Caco-2 (cell line): ENCODE measurements around the gene TMEM131. TPM values are rescaled to one million over a fixed set of nuclear protein-coding genes. Genes with fewer than 3 reads are reported as not detected.
A peak's percentile ranks its signal among the peaks of the same experiment; 100 is the strongest.
"Not testable (repeated sequence)": the region's sequence is repeated elsewhere in the genome, so short reads cannot be mapped to it uniquely, and the experiment has no call there.

ENCODE experiments used
- Bru-seq: library from RNA; stranded (reverse); fragments of 400-500 nt; gene quantifications from one replicate; lab custom pipeline; 2021; lab: Mats Ljungman, UMichigan
- BruChase-seq, 2 experiments: library from RNA; stranded (reverse); fragments of 400-500 nt; gene quantifications; one replicate each; lab custom pipeline; 2021; lab: Mats Ljungman, UMichigan
- BruUV-seq: library from RNA; stranded (reverse); fragments of 400-500 nt; replicated peaks from 2 replicates; lab custom pipeline; 2021; lab: Mats Ljungman, UMichigan
- CTCF ChIA-PET: fragments of 300-600 bp; sonication (Branson Sonifier 250); formaldehyde crosslinking; loops from one replicate; lab custom pipeline; 2022; ENCODE audit warnings: antibody characterized with exemption; lab: Charles Lee
- POLR2A ChIA-PET: fragments of 300-600 bp; sonication (Branson Sonifier 250); formaldehyde crosslinking; loops from one replicate; lab custom pipeline; 2022; ENCODE audit warnings: antibody characterized with exemption; lab: Charles Lee
- DNase-seq, 2 experiments: peaks; one replicate each; pipeline versions ENCODE4 v3.0.0 to v3.0.0-alpha.2; 2020 to 2022
- H3K27me3 ChIP-seq: replicated peaks from 2 replicates; pipeline ENCODE4 v1.6.0; 2011; ENCODE audit warnings: low read length; ENCODE audit not compliant: control insufficient read depth, insufficient read depth
- H3K36me3 ChIP-seq: 2 replicates; pipeline ENCODE4 v1.5.1; 2011; ENCODE audit warnings: low read length; ENCODE audit not compliant: control insufficient read depth, insufficient read depth
- H3K4me1 ChIP-seq: fragments of 250-450 bp; sonication (Bioruptor Pico); 2 replicates; pipeline ENCODE4 v1.5.1; 2020; ENCODE audit warnings: mild to moderate bottlenecking
- H3K4me3 ChIP-seq: 2 replicates; pipeline ENCODE4 v1.5.1; 2011; ENCODE audit warnings: low read depth, mild to moderate bottlenecking, control low read depth, low read length
- H3K9me3 ChIP-seq: fragments of 250-450 bp; sonication (Bioruptor Pico); 2 replicates; pipeline ENCODE4 v1.5.1; 2020; ENCODE audit warnings: mild to moderate bottlenecking, moderate library complexity
- H3K27ac Mint-ChIP-seq: one replicate; pipeline ENCODE4 v1.8.0; 2022; ENCODE audit warnings: mixed read lengths; ENCODE audit not compliant: unreplicated experiment
- H3K27me3 Mint-ChIP-seq: one replicate; pipeline ENCODE4 v1.8.0; 2022; ENCODE audit warnings: mixed read lengths; ENCODE audit not compliant: insufficient read depth, unreplicated experiment
- H3K36me3 Mint-ChIP-seq: one replicate; pipeline ENCODE4 v1.8.0; 2022; ENCODE audit warnings: mild to moderate bottlenecking, mixed read lengths; ENCODE audit not compliant: insufficient read depth, unreplicated experiment
- H3K4me1 Mint-ChIP-seq: one replicate; pipeline ENCODE4 v1.8.0; 2022; ENCODE audit warnings: low read depth, mixed read lengths; ENCODE audit not compliant: unreplicated experiment
- H3K4me3 Mint-ChIP-seq: one replicate; pipeline ENCODE4 v1.8.0; 2022; ENCODE audit warnings: mild to moderate bottlenecking, moderate library complexity, mixed read lengths; ENCODE audit not compliant: unreplicated experiment
- H3K9me3 Mint-ChIP-seq: one replicate; pipeline ENCODE4 v1.8.0; 2022; ENCODE audit warnings: mixed read lengths; ENCODE audit not compliant: unreplicated experiment
- intact Hi-C: fragments of 100-400 bp; cut with micrococcal nuclease; formaldehyde crosslinking; loops from one replicate; pipeline ENCODE4 v1.10.0; 2022; ENCODE audit not compliant: unreplicated experiment
- long read RNA-seq: library from polyadenylated mRNA; stranded (forward); transcript quantifications from one replicate; pipeline ENCODE4 v2.0.0, GENCODE V29; 2022
- total RNA-seq: library from RNA; stranded (reverse); gene quantifications from 2 replicates; pipeline ENCODE4 v1.2.3, GENCODE V29; 2022
- TF ChIP-seq, protein P1 (sequence below), 2 experiments: fragments of 200-600 bp in 1 of 2; IDR thresholded peaks; 1 replicate in 1 of 2; 2 replicates in 1 of 2; pipeline versions ENCODE4 v1.5.1 to v1.8.0; 2011 to 2022; ENCODE audit warnings: antibody characterized with exemption in 1 of 2, control low read depth in 1 of 2, inconsistent platforms in 1 of 2, low read depth in 1 of 2, low read length in 1 of 2, mild to moderate bottlenecking in 1 of 2, moderate library complexity in 1 of 2; ENCODE audit not compliant: insufficient read depth in 1 of 2, severe bottlenecking in 1 of 2, unreplicated experiment in 1 of 2

Gene TMEM131, protein sequence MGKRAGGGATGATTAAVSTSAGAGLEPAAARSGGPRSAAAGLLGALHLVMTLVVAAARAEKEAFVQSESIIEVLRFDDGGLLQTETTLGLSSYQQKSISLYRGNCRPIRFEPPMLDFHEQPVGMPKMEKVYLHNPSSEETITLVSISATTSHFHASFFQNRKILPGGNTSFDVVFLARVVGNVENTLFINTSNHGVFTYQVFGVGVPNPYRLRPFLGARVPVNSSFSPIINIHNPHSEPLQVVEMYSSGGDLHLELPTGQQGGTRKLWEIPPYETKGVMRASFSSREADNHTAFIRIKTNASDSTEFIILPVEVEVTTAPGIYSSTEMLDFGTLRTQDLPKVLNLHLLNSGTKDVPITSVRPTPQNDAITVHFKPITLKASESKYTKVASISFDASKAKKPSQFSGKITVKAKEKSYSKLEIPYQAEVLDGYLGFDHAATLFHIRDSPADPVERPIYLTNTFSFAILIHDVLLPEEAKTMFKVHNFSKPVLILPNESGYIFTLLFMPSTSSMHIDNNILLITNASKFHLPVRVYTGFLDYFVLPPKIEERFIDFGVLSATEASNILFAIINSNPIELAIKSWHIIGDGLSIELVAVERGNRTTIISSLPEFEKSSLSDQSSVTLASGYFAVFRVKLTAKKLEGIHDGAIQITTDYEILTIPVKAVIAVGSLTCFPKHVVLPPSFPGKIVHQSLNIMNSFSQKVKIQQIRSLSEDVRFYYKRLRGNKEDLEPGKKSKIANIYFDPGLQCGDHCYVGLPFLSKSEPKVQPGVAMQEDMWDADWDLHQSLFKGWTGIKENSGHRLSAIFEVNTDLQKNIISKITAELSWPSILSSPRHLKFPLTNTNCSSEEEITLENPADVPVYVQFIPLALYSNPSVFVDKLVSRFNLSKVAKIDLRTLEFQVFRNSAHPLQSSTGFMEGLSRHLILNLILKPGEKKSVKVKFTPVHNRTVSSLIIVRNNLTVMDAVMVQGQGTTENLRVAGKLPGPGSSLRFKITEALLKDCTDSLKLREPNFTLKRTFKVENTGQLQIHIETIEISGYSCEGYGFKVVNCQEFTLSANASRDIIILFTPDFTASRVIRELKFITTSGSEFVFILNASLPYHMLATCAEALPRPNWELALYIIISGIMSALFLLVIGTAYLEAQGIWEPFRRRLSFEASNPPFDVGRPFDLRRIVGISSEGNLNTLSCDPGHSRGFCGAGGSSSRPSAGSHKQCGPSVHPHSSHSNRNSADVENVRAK (N-terminal part only)
- 35.8 and 36.3 TPM in 2 replicates for total RNA-seq
- Bru-seq, nascent RNA = percentile 83 among the genes with signal in this experiment
- percentile 75 among the genes with signal in this experiment for BruChase-seq, experiment 1, labeled RNA remaining after a 2-hour chase
- percentile 71 among the genes with signal in this experiment for BruChase-seq, experiment 2, labeled RNA remaining after a 6-hour chase
- long read RNA-seq, full-length matches to known transcripts = 3 of 16 reads
- long read RNA-seq, partial matches to known transcripts = 8 of 16 reads
- long read RNA-seq, other reads (novel, unspliced or antisense) = 5 of 16 reads

DNA sequence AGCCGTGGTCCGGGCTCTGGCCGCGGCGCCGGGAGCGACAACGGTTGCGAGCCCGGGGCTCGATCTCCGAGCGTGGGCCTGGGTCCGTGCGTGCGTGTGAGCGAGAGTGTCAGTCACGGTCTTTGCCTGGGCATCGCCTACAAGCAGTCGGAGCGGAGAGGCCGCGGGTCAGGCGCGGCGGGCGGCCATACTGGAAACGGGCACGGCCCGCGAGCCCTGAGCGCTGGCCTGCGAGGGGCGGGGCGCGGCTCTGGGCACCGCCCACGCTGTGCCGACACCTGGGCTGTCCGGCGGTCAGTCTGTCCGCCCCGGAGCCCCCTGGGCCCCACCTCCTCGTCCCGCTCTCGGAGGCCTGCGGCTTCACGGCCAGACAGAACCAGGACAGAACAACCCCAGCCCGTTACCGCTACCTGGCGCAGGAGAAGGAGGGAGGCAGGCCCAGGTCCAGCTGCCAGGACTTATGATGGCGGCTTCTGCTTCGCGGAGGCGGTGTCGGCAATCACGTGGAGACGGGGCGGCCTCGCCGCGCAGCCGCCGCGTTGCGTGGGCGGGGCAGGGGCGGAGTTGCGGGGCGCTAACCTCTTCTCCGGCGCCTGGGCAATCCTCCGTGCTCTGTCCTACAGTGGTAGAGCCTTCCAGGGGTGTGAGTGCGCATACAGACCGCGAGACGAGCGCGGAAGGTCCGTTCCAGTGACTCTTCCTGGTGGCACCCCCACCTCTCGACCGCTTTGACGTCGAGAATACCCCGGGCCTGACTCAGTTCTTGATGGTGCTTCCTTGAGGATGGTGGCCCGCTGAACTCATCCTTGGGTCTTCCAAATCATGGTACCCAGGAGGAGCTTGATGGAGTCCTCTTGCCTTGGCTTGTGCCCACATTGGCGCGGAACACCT is at the start of gene TMEM131:
Gene TMEM131 (minus strand): TSS at position 215 of the 891 bp plus-strand sequence. CDS start 286 bp downstream, outside the sequence.
- intact Hi-C loops = loop anchor here (2.0 to 10.0 kb wide), 4 partner anchors 29 to 189 kb away; partner anchors contain the start of gene VWA3B
- POLR2A ChIA-PET = no interaction called here
- TF ChIP-seq, protein P1, sequence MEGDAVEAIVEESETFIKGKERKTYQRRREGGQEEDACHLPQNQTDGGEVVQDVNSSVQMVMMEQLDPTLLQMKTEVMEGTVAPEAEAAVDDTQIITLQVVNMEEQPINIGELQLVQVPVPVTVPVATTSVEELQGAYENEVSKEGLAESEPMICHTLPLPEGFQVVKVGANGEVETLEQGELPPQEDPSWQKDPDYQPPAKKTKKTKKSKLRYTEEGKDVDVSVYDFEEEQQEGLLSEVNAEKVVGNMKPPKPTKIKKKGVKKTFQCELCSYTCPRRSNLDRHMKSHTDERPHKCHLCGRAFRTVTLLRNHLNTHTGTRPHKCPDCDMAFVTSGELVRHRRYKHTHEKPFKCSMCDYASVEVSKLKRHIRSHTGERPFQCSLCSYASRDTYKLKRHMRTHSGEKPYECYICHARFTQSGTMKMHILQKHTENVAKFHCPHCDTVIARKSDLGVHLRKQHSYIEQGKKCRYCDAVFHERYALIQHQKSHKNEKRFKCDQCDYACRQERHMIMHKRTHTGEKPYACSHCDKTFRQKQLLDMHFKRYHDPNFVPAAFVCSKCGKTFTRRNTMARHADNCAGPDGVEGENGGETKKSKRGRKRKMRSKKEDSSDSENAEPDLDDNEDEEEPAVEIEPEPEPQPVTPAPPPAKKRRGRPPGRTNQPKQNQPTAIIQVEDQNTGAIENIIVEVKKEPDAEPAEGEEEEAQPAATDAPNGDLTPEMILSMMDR (IDR thresholded peaks at IDR 0.05; ENCODE audit: insufficient read depth in 1 of 2, low read depth in 1 of 2, low read length in 1 of 2, severe bottlenecking in 1 of 2, unreplicated experiment in 1 of 2) = no peak
- Mint-ChIP-seq H3K27ac (peak within 1 kb of the TSS; percentile 75), H3K36me3 (peaks cover 5% of the 10 kb centered on the region), H3K9me3 (no peaks in the 10 kb centered on the region), H3K27me3 (peaks cover 3% of the 10 kb centered on the region), H3K4me3 (peak within 1 kb of the TSS; percentile 92), H3K4me1 (peaks cover 14% of the 10 kb centered on the region)
- no TSS peak for BruUV-seq
- Histone ChIP-seq H3K36me3 (no peaks in the 10 kb centered on the region), H3K4me3 (peak within 1 kb of the TSS; percentile 98), H3K4me1 (peaks cover 20% of the 10 kb centered on the region), H3K27me3 (no peaks in the 10 kb centered on the region), H3K9me3 (no peaks in the 10 kb centered on the region)
- DNase-seq = peak; percentile 95 to 97
- CTCF ChIA-PET = no interaction called here

DNA sequence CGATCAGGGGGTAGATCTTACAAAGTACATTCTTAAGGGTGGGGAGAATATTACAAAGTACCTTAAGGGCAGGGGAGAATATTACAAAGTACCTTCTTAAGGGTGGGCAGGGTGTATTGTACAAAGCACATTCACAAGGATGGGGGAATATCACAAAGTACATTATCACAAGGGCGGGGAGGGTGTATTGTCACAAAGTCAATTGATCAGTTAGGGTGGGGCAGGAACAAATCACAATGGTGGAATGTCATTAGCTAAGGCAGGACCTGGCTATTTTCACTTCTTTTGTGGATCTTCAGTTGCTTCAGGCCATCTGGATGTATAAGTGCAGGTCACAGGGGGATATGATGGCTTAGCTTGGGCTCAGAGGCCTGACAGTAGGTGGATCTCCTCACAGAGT is 49.0 kb upstream of the TMEM131 start:
- H3K27me3 Mint-ChIP-seq, BruUV-seq, DNase-seq, H3K36me3 Mint-ChIP-seq, H3K27me3 ChIP-seq, H3K4me3 ChIP-seq, POLR2A ChIA-PET, CTCF ChIA-PET, H3K4me3 Mint-ChIP-seq, intact Hi-C loops, H3K36me3 ChIP-seq, H3K27ac Mint-ChIP-seq: not testable (repeated sequence)
- Histone ChIP-seq H3K4me1 (peaks cover 18% of the 10 kb centered on the region), H3K9me3 (peaks cover 21% of the 10 kb centered on the region)
- H3K4me1 Mint-ChIP-seq = peaks cover 21% of the 10 kb centered on the region
- peaks cover 33% of the 10 kb centered on the region for H3K9me3 Mint-ChIP-seq
